ENCODE results near the gene SUSD2.

DNA sequence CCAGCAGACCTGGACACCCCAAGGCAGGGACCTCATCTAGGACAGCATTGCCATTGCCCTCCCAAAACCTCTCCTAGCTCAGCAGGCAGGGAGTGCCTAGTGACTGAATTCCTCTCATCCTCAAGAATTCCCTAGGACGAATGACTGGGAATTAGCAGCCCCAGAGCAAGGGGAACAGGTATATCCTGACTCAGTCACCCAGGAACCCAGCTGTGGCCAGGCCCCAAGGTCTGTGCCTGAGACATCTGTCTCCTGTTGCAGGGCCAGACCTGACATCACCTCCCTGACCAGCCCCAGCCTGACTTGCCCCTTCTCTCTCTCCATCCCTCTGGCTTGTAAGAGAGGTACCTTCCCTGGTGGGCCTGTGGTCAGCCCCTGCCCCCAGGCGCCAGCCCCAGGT, 39.0 kb upstream of the SUSD2 start:
- TF ChIP-seq POLR2AphosphoS5 (IDR thresholded peaks at IDR 0.05; ENCODE audit: low read depth, low read length) = no peak
- no peak for TF ChIP-seq POLR2A (IDR thresholded peaks at IDR 0.05; ENCODE audit: low read depth, low read length)
- TF ChIP-seq TAF1 (IDR thresholded peaks at IDR 0.05; ENCODE audit: low read depth, low read length) = no peak
- TF ChIP-seq SPI1 (IDR thresholded peaks at IDR 0.05; ENCODE audit: low read depth, low read length) = no peak

All from GM12891 (cell line).